Chondrocyte (in vitro differentiated cells): ENCODE data around the gene ACSM3. TPM values are rescaled to one million over a fixed set of nuclear protein-coding genes. Genes with fewer than 3 reads are reported as not detected.

Experiments
- DNase-seq: peaks from one replicate; pipeline ENCODE4 v3.0.0; 2021; ENCODE audit warnings: mixed read lengths, low spot score
- H3K27ac Mint-ChIP-seq: one replicate; pipeline ENCODE4 v1.8.0; 2021; ENCODE audit warnings: mild to moderate bottlenecking, moderate library complexity, mixed read lengths; ENCODE audit not compliant: unreplicated experiment
- H3K27me3 Mint-ChIP-seq: 2 replicates; pipeline ENCODE4 v1.8.0; 2021; ENCODE audit warnings: low read depth, mixed read lengths
- H3K36me3 Mint-ChIP-seq: 2 replicates; pipeline ENCODE4 v1.8.0; 2021; ENCODE audit warnings: low read depth, mixed read lengths
- H3K4me1 Mint-ChIP-seq: 2 replicates; pipeline ENCODE4 v1.8.0; 2021; ENCODE audit warnings: low read depth, mild to moderate bottlenecking, mixed read lengths
- H3K4me3 Mint-ChIP-seq: one replicate; pipeline ENCODE4 v1.8.0; 2021; ENCODE audit warnings: mild to moderate bottlenecking, moderate library complexity, mixed read lengths; ENCODE audit not compliant: unreplicated experiment
- H3K9me3 Mint-ChIP-seq: 2 replicates; pipeline ENCODE4 v1.8.0; 2021; ENCODE audit warnings: low read depth, mixed read lengths
- CTCF ChIP-seq: fragments of 200-600 bp; sonication (generic); IDR thresholded peaks from 2 replicates; pipeline ENCODE4 v1.5.0; 2021; ENCODE audit warnings: antibody characterized with exemption, mild to moderate bottlenecking, moderate library complexity
- total RNA-seq: library from RNA; stranded (reverse); gene quantifications from 3 replicates; pipeline ENCODE4 v1.2.1, GENCODE V29; 2021

ACSM3 gene
- total RNA-seq, 1 donor from 2014 or later = 1.9 TPM

GRCh38 chr16:20830372-20830771 lies 66.6 kb downstream of the ACSM3 start:
- TF ChIP-seq CTCF = no peak
- Mint-ChIP-seq H3K27ac (no peak overlapping the region), H3K4me3 (no peak overlapping the region), H3K27me3 (no peaks in the 10 kb centered on the region), H3K36me3 (peaks cover 10% of the 10 kb centered on the region), H3K9me3 (peaks cover 3% of the 10 kb centered on the region), H3K4me1 (peaks cover 4% of the 10 kb centered on the region)
- no peak for DNase-seq

GRCh38 chr16:20833086-20833485 lies 69.3 kb downstream of the ACSM3 start:
- Mint-ChIP-seq H3K4me1 (peaks cover 4% of the 10 kb centered on the region), H3K4me3 (no peak overlapping the region), H3K27ac (peak overlapping the region; percentile 12), H3K27me3 (no peaks in the 10 kb centered on the region), H3K9me3 (peaks cover 18% of the 10 kb centered on the region), H3K36me3 (peaks cover 25% of the 10 kb centered on the region)
- TF ChIP-seq CTCF = no peak
- DNase-seq = no peak

- Mint-ChIP-seq H3K9me3 (peaks cover 18% of the 10 kb centered on the region), H3K4me3 (no peak overlapping the region), H3K27ac (no peak overlapping the region), H3K27me3 (no peaks in the 10 kb centered on the region), H3K4me1 (peaks cover 2% of the 10 kb centered on the region), H3K36me3 (peaks cover 29% of the 10 kb centered on the region)
- DNase-seq = no peak
- TF ChIP-seq CTCF = no peak
These were observed 74.4 kb downstream of the ACSM3 start for GRCh38 chr16:20838240-20838639.

- Mint-ChIP-seq H3K27ac (no peak overlapping the region), H3K4me1 (no peaks in the 10 kb centered on the region), H3K9me3 (peaks cover 16% of the 10 kb centered on the region), H3K27me3 (no peaks in the 10 kb centered on the region), H3K4me3 (no peak overlapping the region), H3K36me3 (peaks cover 25% of the 10 kb centered on the region)
- TF ChIP-seq CTCF = no peak
- no peak for DNase-seq
These were observed 75.7 kb downstream of the ACSM3 start for GRCh38 chr16:20839504-20839903.

- Mint-ChIP-seq H3K27ac (no peak overlapping the region), H3K36me3 (peaks cover 13% of the 10 kb centered on the region), H3K9me3 (no peaks in the 10 kb centered on the region), H3K4me3 (no peak overlapping the region), H3K27me3 (no peaks in the 10 kb centered on the region), H3K4me1 (no peaks in the 10 kb centered on the region)
- no peak for DNase-seq
- no peak for TF ChIP-seq CTCF
These were observed 80.2 kb downstream of the ACSM3 start for GRCh38 chr16:20844054-20844453.
